ENCODE results near the gene ROPN1B. TPM values are rescaled to one million over a fixed set of nuclear protein-coding genes. Genes with fewer than 3 reads are reported as not detected.
"Not testable (repeated sequence)": the region's sequence is repeated elsewhere in the genome, so short reads cannot be mapped to it uniquely, and the experiment has no call there.

Gene ROPN1B
- total RNA-seq = not detected

DNA sequence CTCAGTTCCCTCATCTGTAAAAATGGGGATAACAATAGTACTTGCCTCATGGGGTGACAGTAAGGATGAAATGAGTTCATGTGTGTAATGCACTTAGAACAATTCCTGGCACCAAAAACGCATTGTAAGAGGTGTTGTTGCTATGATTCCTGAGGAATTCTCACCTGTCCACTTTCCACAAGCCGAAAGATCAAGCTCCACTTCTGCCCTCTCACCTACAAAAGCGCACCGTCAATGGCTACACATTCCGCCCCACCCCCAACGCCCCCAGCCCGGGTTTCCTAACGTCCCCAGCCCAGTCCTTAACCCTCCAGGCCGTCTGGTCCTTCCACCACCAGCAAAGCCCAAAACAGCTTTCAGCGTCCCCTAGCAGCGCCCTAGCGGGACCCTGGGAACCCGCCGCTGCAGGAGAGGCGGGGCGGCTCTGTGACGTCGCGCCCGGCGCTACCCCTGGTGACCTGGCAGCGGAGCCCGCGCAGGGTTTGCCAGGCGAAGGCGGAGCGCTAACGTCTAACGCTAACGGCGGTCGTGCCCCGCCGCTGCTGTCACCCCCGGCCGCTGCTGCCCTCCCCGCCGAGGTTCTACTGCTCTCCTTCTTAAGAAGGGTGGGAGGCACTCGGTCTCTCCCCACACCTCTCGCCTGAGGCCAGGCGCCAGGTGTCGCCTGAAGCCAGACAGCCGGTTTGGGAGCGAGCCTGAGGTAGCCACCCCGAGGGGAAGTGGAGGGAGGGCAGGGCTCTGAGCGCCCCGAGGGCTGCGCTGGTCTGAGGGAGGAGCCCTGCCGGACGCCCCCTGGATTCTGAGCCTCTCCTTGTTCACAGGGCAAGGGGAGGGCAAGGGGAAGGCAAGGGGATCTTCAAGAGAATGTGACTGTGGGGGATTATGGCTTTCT is at the start of gene ROPN1B:
ROPN1B (plus strand) TSS at position 478 of the 892 bp plus-strand sequence. CDS start 2,877 bp downstream, outside the sequence.
- not testable (repeated sequence) for DNase-seq

- not testable (repeated sequence) for DNase-seq
Measured at GRCh38 chr3:125920191-125920590, 48.8 kb upstream of the ROPN1B start.

- not testable (repeated sequence) for DNase-seq
Measured at GRCh38 chr3:125920751-125921279, 48.2 kb upstream of the ROPN1B start.

GRCh38 chr3:125921712-125922111 is 47.3 kb upstream of the ROPN1B start:
- not testable (repeated sequence) for DNase-seq

DNA sequence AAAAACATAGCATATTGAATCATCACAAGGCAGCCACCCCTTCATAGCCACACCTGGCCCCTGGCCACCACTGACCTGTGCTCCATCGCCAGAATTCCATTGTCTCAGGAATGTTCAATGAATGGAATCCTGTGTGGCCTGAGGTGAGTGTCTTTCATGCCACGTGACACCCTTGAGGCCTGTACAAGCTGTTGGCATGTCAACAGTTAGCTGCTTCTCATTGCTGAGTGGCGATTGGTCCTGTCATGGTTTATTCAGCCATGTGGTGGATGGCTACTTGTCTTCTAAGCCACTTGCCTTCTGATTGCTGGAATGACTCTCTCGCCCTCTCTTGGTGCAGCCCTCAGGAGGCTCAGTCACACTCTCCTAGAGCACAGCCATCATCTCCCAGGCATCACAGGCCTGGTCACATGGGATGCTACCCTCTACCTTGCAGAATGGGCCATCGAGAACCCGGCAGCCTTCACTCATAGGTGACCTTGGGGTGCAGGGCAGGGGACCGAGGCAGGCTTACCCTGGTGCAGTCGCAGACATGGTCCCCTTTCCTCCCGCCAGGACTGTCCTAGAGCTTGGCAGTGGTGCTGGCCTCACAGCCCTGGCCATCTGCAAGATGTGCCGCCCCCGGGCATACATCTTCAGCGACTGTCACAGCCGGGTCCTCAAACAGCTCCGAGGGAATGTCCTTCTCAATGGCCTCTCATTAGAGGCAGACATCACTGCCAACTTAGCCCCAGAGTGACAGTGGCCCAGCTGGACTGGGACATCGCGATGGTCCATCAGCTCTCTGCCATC is 45.5 kb upstream of the ROPN1B start:
- DNase-seq = not testable (repeated sequence)

DNA sequence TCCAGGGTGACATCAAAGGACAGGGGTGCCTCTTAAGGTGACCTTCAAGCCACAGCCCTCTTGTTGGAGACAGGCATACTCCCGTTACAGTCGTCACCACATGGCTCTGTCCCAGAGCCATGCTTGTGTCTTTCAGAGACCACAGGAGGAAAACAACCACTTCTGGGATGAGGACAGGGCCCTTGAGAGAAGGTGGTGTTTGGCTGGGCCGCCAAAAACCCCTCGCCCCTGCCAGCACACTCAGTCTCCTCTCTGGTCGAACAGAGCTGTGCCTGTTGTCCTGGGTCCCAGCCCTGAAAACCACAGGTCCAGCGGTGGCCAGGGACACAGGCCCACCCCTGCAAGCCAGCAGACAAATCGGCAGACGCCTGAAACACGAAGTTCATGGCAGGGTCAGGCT is 44.7 kb upstream of the ROPN1B start:
- DNase-seq = not testable (repeated sequence)

DNA sequence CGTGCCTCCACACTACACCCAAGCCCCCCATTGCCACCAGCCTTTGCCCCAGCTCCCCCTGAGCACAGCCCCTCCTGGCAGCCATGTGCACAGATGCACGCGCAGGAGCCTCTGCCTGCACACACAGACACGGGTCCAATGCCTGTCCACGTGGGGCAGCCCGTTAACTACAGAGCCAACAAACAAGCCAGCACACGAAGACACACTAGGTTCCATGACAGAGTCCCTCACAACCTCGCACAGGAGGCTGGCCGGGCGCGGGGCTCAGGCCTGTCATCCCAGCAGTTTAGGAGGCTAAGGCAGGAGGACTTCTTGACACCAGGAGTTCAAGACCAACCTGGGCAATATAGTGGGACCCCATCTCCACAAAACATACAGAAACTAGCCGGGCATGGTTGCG is 43.3 kb upstream of the ROPN1B start:
- DNase-seq = not testable (repeated sequence)

DNA sequence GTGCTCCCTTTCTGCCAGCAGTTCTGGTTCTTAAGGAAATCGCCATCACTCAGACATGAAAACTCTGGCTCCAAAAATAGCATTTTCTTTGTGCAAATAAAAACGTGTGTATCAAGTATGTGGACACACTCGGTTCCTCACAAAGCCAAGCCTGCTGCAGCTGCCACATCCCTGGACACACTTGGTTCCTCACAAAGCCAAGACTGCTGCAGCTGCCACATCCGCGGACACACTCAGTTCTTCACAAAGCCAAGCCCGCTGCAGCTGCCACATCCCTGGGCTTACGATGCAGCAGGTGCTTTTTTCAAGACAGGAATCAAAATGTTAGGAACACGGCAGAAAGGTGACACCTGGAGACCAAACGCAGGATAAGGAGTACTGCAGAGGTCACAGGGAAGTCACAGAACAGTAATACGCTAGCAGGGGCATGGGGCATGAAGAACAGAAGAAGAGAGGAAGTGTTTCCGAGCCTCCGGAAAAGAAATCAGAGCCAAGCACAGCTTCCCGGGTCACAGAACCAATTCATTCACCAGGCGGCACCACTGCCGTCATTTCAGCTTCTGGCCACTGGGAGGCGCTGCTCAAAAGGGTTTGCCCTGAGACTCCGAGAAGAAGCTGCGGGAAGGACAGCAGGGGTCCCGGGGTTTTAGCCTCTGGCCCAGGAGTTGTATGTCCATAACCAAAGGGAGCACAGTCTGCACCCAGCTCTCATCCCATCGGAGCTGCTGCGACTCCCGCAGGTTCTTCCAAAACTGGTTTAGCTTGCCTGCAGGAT is 40.0 kb upstream of the ROPN1B start:
- DNase-seq = peak; percentile 49

DNA sequence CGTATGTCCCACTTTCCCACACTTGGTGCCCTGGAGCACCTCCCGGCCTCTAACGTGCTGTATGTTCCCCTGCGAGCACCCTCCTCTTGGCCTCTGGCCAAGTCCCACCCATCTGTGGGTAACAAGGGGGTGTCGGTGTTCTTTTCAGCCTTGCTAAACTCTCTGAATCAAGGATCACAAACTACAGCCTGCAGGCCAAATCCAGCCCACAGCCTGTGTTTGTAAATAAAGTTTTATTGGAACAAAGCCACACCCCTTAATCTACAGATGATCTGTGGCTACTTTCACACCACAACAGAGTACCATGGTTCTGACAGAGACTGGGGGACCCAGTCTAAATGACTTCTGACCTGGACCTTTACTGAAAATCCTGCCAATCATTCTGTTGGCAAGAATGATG is 39.2 kb upstream of the ROPN1B start:
- DNase-seq = not testable (repeated sequence)

- DNase-seq = not testable (repeated sequence)
Measured at GRCh38 chr3:125931355-125931880, 37.6 kb upstream of the ROPN1B start.

GRCh38 chr3:125933397-125934173 is 35.4 kb upstream of the ROPN1B start:
- DNase-seq = not testable (repeated sequence)

DNA sequence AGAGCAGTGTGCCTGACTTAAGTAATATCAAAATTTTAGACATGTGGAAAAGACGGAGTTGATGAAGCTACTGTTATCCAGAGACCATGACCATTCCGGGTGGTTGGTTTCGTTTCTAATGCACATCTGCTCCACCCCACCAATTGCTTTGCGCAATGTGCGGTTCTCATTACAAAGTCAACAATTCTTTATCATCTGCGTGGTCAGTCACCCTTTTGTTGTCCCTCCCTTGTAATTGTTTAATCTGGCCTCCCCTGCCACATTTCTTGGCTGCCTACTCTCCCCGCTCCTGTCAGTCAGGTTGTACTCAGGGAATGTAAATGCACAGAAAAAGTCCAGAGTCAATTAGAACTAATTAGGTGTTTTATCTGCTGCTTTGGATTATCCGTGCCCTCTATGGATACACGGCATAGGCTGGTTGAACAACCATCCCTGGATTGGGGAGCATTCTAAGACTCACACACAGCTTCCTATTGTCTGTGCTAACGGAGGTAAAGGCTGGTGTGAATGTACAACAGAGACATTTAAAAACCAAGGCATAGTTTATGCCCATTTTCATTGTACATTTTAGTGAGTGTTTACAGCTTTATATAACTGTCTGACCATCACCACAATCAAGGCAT is 33.6 kb upstream of the ROPN1B start:
- DNase-seq = not testable (repeated sequence)

DNA sequence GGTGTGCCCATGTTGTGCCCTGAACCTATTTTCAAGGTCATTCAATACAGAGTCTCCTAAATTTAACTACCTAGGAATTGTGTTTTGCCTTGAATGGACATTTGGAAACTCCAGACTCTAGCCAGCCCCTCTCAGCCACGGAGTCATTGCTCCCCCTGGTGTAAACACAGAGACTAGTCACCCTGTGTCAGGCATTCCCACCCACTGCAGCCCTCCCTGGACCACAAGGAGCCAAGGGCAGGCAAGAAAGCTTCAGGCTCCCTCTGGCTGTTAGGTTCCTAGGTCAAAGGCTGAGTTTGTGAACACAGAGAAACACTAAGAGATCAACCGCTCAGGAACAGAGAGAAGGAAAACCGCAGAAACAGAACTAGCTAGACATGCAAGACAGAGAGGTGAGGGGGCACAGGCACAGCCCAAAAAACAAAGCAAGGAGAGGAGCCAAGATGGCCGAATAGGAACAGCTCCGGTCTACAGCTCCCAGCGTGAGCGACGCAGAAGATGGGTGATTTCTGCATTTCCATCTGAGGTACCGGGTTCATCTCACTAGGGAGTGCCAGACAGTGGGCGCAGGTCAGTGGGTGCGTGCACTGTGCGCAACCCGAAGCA is 32.7 kb upstream of the ROPN1B start:
- not testable (repeated sequence) for DNase-seq

DNA sequence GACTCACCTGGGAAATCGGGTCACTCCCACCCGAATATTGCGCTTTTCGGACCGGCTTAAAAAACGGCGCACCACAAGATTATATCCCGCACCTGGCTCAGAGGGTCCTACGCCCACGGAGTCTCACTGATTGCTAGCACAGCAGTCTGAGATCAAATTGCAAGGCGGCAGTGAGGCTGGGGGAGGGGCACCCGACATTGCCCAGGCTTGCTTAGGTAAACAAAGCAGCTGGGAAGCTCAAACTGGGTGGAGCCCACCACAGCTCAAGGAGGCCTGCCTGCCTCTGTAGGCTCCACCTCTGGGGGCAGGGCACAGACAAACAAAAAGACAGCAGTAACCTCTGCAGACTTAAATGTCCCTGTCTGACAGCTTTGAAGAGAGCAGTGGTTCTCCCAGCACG is 32.1 kb upstream of the ROPN1B start:
- not testable (repeated sequence) for DNase-seq

DNA sequence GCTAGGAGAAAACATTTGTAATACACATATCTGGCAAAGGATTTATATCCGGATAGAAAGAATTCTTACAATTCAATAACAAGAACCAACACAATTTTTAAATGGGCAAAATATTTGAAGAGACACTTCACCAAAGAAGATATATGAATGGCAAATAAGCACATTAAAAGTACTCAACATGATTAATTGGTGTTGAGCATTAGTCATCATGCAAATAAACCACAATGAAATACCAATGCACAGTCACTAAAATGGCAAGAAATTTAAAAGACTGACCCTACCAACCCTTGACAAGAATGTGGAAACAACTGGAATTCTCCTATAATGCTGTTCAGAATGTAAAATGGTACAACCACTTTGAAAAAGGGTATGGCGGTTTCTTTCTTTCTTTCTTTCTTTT is 21.2 kb upstream of the ROPN1B start:
- not testable (repeated sequence) for DNase-seq

- DNase-seq = not testable (repeated sequence)
Measured at GRCh38 chr3:125948901-125949300, 20.1 kb upstream of the ROPN1B start.

DNA sequence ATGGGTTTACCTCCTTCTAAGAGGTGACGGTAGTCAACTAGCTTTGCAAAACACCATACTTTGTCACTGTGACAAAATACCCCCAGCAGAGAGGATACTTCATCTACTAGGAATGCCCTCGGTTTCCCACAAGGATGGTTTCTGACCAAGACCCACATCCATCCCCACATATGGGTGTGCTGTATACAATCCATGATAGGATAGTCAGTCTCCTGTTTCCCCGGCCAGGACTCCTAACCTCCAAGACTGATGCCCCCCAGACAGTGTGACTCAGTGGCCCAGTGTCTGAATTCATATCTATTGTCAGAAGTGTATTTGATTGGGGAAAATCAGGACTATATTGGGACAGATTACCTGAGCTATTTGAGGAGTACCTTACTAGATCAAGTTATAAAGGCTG is 17.8 kb upstream of the ROPN1B start:
- DNase-seq = not testable (repeated sequence)

DNA sequence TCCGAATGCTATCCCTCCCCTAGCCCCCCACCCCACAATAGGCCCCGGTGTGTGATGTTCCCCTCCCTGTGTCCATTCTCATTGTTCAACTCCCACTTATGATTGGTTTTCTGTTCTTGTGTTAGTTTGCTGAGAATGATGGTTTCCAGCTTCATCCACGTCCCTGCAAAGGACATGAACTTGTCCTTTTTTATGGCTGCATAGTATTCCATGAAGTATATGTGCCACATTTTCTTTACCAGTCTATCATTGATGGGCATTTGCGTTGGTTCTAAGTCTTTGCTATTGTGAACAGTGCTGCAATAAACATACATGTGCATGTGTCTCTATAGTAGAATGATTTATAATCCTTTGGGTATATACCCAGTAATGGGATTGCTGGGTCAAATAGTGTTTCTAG is 12.0 kb upstream of the ROPN1B start:
- DNase-seq = not testable (repeated sequence)

- DNase-seq = no peak
Measured at GRCh38 chr3:125957674-125958510, 11.1 kb upstream of the ROPN1B start.
